Stimulated activated CD8-positive, alpha-beta memory T cell treated with anti-CD3 and anti-CD28 coated beads, Interleukin-15, amount 100 ng/mL, for 24 hours (primary cell): ENCODE measurements around the gene ATP2B3.
A peak's percentile ranks its signal among the peaks of the same experiment; 100 is the strongest.

Source experiments
- DNase-seq: peaks from one replicate; pipeline ENCODE4 v3.0.0-alpha.2; 2020; ENCODE audit warnings: low read depth

The ATP2B3 gene

GRCh38 chrX:153537526-153538295 lies 20.3 kb downstream of the ATP2B3 start:
- DNase-seq = no peak

GRCh38 chrX:153538424-153538823 lies 21.0 kb downstream of the ATP2B3 start:
- no peak for DNase-seq

GRCh38 chrX:153539171-153539978 lies 21.9 kb downstream of the ATP2B3 start:
- DNase-seq = peak; percentile 18

GRCh38 chrX:153539979-153540358 lies 22.5 kb downstream of the ATP2B3 start:
- no peak for DNase-seq

GRCh38 chrX:153544727-153545126 lies 27.3 kb downstream of the ATP2B3 start:
- DNase-seq = no peak

- DNase-seq = no peak
Observed at GRCh38 chrX:153546386-153546785, 28.9 kb downstream of the ATP2B3 start.

- no peak for DNase-seq
Observed at GRCh38 chrX:153547195-153547594, 29.8 kb downstream of the ATP2B3 start.

- DNase-seq = no peak
Observed at GRCh38 chrX:153549231-153549630, 31.8 kb downstream of the ATP2B3 start.

- DNase-seq = no peak
Observed at GRCh38 chrX:153549807-153550206, 32.4 kb downstream of the ATP2B3 start.

GRCh38 chrX:153551135-153551534 lies 33.7 kb downstream of the ATP2B3 start:
- no peak for DNase-seq

- DNase-seq = peak; percentile 14
Observed at GRCh38 chrX:153554519-153555167, 37.2 kb downstream of the ATP2B3 start.

- DNase-seq = no peak
Observed at GRCh38 chrX:153556767-153557166, 39.3 kb downstream of the ATP2B3 start.

GRCh38 chrX:153557618-153558355 lies 40.3 kb downstream of the ATP2B3 start:
- no peak for DNase-seq

- DNase-seq = no peak
Observed at GRCh38 chrX:153560000-153560399, 42.6 kb downstream of the ATP2B3 start.

- DNase-seq = no peak
Observed at GRCh38 chrX:153560466-153560865, 43.0 kb downstream of the ATP2B3 start.

- no peak for DNase-seq
Observed at GRCh38 chrX:153561337-153561736, 43.9 kb downstream of the ATP2B3 start.

- DNase-seq = no peak
Observed at GRCh38 chrX:153562546-153562945, 45.1 kb downstream of the ATP2B3 start.

GRCh38 chrX:153564047-153564606 lies 46.7 kb downstream of the ATP2B3 start:
- no peak for DNase-seq

- no peak for DNase-seq
Observed at GRCh38 chrX:153565996-153566580, 48.6 kb downstream of the ATP2B3 start.

- DNase-seq = no peak
Observed at GRCh38 chrX:153568451-153569011, 51.1 kb downstream of the ATP2B3 start.

- DNase-seq = no peak
Observed at GRCh38 chrX:153569475-153569874, 52.0 kb downstream of the ATP2B3 start.
